Measurements from ENCODE around the gene STAB2.

The STAB2 gene

DNA sequence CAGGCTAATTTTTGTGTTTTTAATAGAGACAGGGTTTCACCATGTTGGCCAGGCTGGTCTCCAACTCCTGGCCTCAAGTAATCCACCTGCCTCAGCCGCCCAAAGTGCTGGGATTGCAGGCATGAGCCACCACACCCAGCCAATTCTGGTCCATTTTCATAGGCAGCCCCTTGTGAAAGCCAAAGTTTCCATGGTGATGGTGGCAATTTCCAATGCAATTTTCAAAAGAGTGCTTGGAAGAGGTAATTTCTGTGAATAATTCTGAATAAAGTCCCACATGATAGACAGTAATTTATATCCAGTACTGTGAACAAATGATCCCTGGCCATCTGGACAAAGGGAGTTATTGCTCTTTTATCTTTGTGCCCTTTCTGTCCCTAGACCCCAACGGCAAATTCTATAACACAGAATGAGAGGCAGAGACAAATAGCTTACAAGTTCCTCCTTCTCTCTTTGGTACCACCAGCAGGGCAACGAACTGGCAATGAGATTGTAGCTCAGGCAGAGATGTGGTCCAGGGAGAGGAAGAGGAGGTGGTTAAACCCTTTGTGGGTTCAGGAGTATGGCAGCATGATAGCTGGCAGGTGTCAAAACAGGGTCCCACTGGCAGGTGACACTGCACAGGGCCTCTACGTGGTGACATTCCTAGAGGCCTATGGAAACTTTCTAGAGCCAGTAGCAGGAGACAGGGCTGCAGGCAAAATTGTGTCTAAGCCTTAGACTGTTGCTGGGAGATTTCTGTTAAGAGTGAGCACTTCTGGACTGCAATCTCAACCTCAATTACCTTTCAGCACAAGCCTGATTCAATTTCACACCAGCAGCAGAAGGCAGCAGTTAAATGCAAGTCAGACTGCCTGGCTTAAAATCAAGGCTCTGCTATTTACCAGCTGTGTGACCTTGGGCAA, 207.5 kb downstream of the STAB2 start:
- no peaks in the 10 kb centered on the region for H3K9me3 ChIP-seq (ENCODE audit: insufficient read depth, low read length)
- no peaks in the 10 kb centered on the region for H3K27me3 ChIP-seq (ENCODE audit: low read length)
- H3K79me2 ChIP-seq (ENCODE audit: insufficient read depth, low read length) = no peaks in the 10 kb centered on the region
- H3K27ac ChIP-seq (ENCODE audit: low read depth, low read length) = no peak overlapping the region
- no peak overlapping the region for H2AFZ ChIP-seq (ENCODE audit: low read depth, low read length, severe bottlenecking)
- no peak for TF ChIP-seq EZH2phosphoT487 (conservative IDR thresholded peaks at IDR 0.05; ENCODE audit: low read length)
- no peak for TF ChIP-seq CTCF (IDR thresholded peaks at IDR 0.05; ENCODE audit: insufficient read depth, low read length, poor library complexity, severe bottlenecking)
- no peak overlapping the region for H3K4me2 ChIP-seq (ENCODE audit: low read depth, low read length, poor library complexity, severe bottlenecking)
- no peaks in the 10 kb centered on the region for H3K36me3 ChIP-seq (ENCODE audit: low read length)
- H3K9ac ChIP-seq (ENCODE audit: low read length) = no peak overlapping the region
- H3K9me2 ChIP-seq (replicated peaks; ENCODE audit: insufficient read depth, low read length) = no peaks in the 10 kb centered on the region
- no peak overlapping the region for H3K4me3 ChIP-seq (ENCODE audit: insufficient read depth, low read length, poor library complexity, severe bottlenecking)
- H4K20me1 ChIP-seq (ENCODE audit: low read depth, low read length) = no peaks in the 10 kb centered on the region
- H3F3A ChIP-seq (ENCODE audit: insufficient read depth) = no peaks in the 10 kb centered on the region

GRCh38 chr12:103798586-103798985, 211.5 kb downstream of the STAB2 start:
- H3K36me3 ChIP-seq (ENCODE audit: low read length) = no peaks in the 10 kb centered on the region
- no peaks in the 10 kb centered on the region for H3K27me3 ChIP-seq (ENCODE audit: low read length)
- H3K9ac ChIP-seq (ENCODE audit: low read length) = no peak overlapping the region
- no peak overlapping the region for H2AFZ ChIP-seq (ENCODE audit: low read depth, low read length, severe bottlenecking)
- H3K27ac ChIP-seq (ENCODE audit: low read depth, low read length) = no peak overlapping the region
- no peaks in the 10 kb centered on the region for H3F3A ChIP-seq (ENCODE audit: insufficient read depth)
- no peak overlapping the region for H3K4me2 ChIP-seq (ENCODE audit: low read depth, low read length, poor library complexity, severe bottlenecking)
- TF ChIP-seq EZH2phosphoT487 (conservative IDR thresholded peaks at IDR 0.05; ENCODE audit: low read length) (no peak), CTCF (IDR thresholded peaks at IDR 0.05; ENCODE audit: insufficient read depth, low read length, poor library complexity, severe bottlenecking) (no peak)
- H3K4me3 ChIP-seq (ENCODE audit: insufficient read depth, low read length, poor library complexity, severe bottlenecking) = no peak overlapping the region
- no peaks in the 10 kb centered on the region for H3K79me2 ChIP-seq (ENCODE audit: insufficient read depth, low read length)
- no peaks in the 10 kb centered on the region for H4K20me1 ChIP-seq (ENCODE audit: low read depth, low read length)
- no peaks in the 10 kb centered on the region for H3K9me2 ChIP-seq (replicated peaks; ENCODE audit: insufficient read depth, low read length)
- H3K9me3 ChIP-seq (ENCODE audit: insufficient read depth, low read length) = no peaks in the 10 kb centered on the region

DNA sequence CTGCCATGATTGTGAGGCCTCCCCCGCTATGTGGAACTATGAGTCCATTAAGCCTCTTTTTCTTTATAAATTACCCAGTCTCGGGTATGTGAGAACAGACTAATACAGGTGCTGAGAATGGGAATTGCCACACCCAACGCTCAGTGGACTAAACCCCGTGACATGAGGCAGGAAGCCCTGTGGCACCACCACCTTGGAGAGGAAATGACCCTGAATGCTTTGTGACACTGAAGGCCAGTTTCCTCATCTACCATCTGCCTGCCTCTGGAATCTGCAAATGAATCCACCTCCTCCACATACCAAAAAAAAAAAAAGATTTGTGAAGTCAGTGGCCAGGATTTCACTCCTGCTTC, 212.4 kb downstream of the STAB2 start:
- Histone ChIP-seq H3K4me3 (ENCODE audit: insufficient read depth, low read length, poor library complexity, severe bottlenecking) (no peak overlapping the region), H3K27ac (ENCODE audit: low read depth, low read length) (no peak overlapping the region), H3K9me3 (ENCODE audit: insufficient read depth, low read length) (no peaks in the 10 kb centered on the region), H3K79me2 (ENCODE audit: insufficient read depth, low read length) (no peaks in the 10 kb centered on the region), H2AFZ (ENCODE audit: low read depth, low read length, severe bottlenecking) (no peak overlapping the region), H3K9ac (ENCODE audit: low read length) (no peak overlapping the region), H4K20me1 (ENCODE audit: low read depth, low read length) (no peaks in the 10 kb centered on the region), H3F3A (ENCODE audit: insufficient read depth) (no peaks in the 10 kb centered on the region), H3K27me3 (ENCODE audit: low read length) (no peaks in the 10 kb centered on the region), H3K4me2 (ENCODE audit: low read depth, low read length, poor library complexity, severe bottlenecking) (no peak overlapping the region), H3K36me3 (ENCODE audit: low read length) (no peaks in the 10 kb centered on the region), H3K9me2 (replicated peaks; ENCODE audit: insufficient read depth, low read length) (no peaks in the 10 kb centered on the region)
- TF ChIP-seq CTCF (IDR thresholded peaks at IDR 0.05; ENCODE audit: insufficient read depth, low read length, poor library complexity, severe bottlenecking) (no peak), EZH2phosphoT487 (conservative IDR thresholded peaks at IDR 0.05; ENCODE audit: low read length) (no peak)

All from SU-DHL-6 (cell line).